Urinary bladder (tissue), 4 donors: ENCODE measurements around the gene NSMF. TPM values are rescaled to one million over a fixed set of nuclear protein-coding genes. Genes with fewer than 3 reads are reported as not detected.

Experiments
- DNase-seq: peaks from one replicate; pipeline ENCODE4 v3.0.0-alpha.2; 2015; ENCODE audit errors: extremely low spot score
- H3K27ac ChIP-seq: one replicate; pipeline ENCODE4 v1.5.1; 2013; ENCODE audit warnings: low read depth, mild to moderate bottlenecking, moderate library complexity
- H3K36me3 ChIP-seq: one replicate; pipeline ENCODE4 v1.6.1; 2013; ENCODE audit warnings: mild to moderate bottlenecking, moderate library complexity; ENCODE audit not compliant: insufficient read depth
- H3K4me1 ChIP-seq: one replicate; pipeline ENCODE4 v1.6.1; 2013; ENCODE audit warnings: mild to moderate bottlenecking, moderate library complexity; ENCODE audit not compliant: insufficient read depth
- H3K4me3 ChIP-seq: one replicate; pipeline ENCODE4 v1.5.1; 2013; ENCODE audit warnings: low read depth, low read length
- WGBS: extraction: QIAGEN DNeasy Blood & Tissue Kit; methylation state at CpG from one replicate; pipeline ENCODE4 v1.1.7; 2013; 5-methylcytosine and 5-hydroxymethylcytosine counted together
- polyA plus RNA-seq: library from polyadenylated mRNA; stranded (reverse); fragments of 200-250 nt; gene quantifications from one replicate; pipeline ENCODE4 v1.2.3, GENCODE V29; 2013
- total RNA-seq: library from RNA; depleted of rRNA; stranded (reverse); fragments of >200 nt; gene quantifications from one replicate; pipeline ENCODE4 v1.2.3, GENCODE V29; 2014
- donor health status: healthy with polysubstance abuse.
- donor health status: healthy.

The NSMF gene
- total and polyA plus RNA-seq, 2 donors: 8.6 to 36.2 TPM

DNA sequence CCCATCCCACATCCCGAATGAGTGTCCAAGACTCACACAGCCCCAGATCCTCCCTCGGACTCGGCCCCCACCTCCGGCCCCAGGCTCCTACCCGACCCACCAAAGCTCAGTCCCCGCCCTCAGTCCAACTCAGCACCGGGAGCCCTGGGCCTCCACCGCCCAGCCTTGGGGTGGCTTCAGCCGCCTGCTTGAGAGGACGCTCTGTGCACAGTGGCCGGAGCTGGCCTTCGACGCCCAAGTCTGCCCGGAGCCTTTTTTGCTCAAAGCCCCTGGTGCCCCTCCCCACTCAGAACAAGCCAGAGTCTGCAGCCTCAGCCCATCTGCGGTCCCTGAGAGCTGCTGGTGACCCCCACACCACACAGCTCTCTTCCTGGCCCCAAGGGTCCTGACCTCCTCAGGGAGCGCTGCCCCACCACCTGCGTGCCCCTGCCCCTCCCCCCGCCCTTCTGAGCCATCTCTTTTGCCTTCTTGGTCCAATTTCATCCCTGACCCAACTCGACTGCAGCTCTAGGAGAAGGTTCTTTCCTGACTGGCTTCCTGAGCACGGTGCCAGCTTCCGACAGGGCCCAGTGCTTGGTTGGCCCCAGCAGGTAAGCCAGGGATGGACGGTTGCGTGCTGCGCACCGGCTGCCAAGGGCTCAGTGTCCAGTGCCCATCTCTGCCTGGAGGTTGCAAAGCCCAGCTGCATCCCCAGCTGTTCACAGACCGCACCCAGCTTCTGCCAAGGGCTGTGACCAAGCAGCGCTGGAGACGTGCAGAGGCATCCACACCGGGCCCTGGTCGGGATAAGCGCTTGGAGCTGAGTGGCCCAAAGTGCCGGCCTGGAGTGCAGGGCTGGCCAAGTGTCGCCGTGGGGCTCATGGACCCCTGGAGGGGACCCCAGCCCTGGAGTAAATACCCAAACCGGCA lies 27.7 kb upstream of the NSMF start:
- no peaks in the 10 kb centered on the region for H3K36me3 ChIP-seq
- no peak overlapping the region for H3K4me3 ChIP-seq
- no peak overlapping the region for H3K27ac ChIP-seq
- 79% methylated on average over 35 of the region's 35 CpGs for WGBS
- no peak for DNase-seq
- no peaks in the 10 kb centered on the region for H3K4me1 ChIP-seq

DNA sequence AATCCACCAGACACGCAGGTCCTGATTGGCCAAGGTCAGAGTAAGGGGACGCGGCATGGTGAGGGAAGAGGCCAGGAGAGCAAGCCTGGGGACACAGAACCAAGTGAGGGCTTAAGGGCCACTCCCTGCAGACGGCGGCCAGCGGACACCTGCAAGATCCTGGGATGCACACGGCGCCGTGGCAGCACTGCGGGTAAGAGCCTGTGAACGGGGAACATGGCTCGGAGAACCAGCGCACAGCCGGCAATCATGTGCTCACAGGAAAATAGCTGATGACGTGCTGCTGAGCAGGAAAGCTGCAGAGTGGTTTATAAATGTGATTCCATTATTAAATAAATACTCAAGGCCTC lies 27.0 kb upstream of the NSMF start:
- no peak for DNase-seq
- no peaks in the 10 kb centered on the region for H3K4me1 ChIP-seq
- 88% methylated on average over 15 of the region's 15 CpGs for WGBS
- no peak overlapping the region for H3K4me3 ChIP-seq
- H3K36me3 ChIP-seq: no peaks in the 10 kb centered on the region
- H3K27ac ChIP-seq: no peak overlapping the region

DNA sequence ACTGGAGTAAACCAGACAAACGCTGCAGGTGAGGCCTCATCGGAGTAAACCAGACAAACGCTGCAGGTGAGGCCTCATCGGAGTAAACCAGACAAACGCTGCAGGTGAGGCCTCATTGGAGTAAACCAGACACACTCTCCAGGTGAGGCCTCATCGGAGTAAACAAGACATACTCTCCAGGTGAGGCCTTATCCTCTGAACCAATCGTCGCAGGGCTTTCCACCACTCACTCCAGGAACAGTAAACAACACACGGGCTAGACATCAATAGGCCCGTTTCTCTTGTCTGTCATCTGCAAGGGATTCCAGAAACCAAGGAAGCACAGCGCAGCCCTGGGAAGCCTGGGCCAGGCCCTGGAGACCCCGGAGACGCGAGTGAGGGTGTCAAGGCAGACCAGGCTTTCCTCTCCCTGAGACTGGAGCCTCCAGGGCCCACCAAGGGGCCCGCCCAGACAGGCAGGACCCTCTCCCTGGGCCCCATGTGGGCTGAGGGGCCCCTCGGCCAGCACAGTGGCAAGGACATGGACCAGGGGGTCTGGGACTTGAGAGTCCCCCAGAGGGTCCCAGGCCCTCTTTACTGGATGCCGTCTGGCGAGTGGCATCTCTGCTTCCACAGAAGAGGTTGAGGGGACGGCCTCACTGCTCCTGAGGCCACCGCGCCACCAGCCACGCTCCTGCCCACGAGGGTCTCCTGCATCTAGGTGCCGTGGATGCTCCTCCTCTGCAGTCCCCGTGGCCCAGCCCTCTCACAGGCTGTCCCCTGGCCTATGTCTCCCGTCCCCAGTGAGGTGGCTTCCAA lies 26.4 kb upstream of the NSMF start:
- Histone ChIP-seq H3K4me3 (no peak overlapping the region), H3K4me1 (no peaks in the 10 kb centered on the region), H3K36me3 (no peaks in the 10 kb centered on the region), H3K27ac (no peak overlapping the region)
- DNase-seq: no peak
- WGBS: 87% methylated on average over 26 of the region's 26 CpGs

DNA sequence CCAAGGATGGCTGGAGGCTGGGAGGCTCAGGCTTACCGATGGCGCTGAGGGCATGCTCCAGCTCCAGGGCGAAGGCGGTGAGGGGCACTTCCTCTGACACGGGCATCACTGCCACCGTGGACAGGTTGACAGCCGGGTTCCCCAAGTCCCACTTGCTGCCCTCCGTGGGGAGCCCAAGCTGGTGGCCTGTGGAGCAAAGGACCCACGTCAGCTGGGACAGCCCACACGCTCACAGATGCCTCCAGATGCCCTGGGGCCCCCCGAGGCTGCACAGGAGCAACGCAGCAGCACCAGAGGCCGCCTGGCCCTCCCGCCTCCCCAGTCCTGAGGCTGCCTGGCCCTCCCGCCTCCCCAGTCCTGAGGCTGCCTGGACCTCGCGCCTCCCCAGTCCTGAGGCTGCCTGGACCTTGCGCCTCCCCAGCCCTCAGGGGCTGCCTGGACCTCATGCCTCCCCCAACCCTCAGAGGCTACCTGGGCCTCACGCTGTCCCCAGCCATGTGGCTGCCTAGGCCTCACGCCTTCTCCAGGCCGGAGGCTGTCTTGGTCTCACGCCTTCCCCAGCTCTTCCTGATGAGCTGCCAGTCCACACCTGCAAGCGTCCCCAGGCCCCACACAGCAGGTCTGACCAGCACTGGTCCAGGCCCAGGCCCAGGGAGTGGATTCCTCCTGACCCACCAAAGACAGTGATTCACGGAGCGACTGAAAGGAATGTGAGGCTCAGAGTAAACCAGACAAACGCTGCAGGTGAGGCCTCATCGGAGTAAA lies 25.6 kb upstream of the NSMF start:
- no peak overlapping the region for H3K27ac ChIP-seq
- no peaks in the 10 kb centered on the region for H3K36me3 ChIP-seq
- H3K4me1 ChIP-seq: no peaks in the 10 kb centered on the region
- no peak for DNase-seq
- H3K4me3 ChIP-seq: no peak overlapping the region
- 92% methylated on average over 27 of the region's 27 CpGs for WGBS

DNA sequence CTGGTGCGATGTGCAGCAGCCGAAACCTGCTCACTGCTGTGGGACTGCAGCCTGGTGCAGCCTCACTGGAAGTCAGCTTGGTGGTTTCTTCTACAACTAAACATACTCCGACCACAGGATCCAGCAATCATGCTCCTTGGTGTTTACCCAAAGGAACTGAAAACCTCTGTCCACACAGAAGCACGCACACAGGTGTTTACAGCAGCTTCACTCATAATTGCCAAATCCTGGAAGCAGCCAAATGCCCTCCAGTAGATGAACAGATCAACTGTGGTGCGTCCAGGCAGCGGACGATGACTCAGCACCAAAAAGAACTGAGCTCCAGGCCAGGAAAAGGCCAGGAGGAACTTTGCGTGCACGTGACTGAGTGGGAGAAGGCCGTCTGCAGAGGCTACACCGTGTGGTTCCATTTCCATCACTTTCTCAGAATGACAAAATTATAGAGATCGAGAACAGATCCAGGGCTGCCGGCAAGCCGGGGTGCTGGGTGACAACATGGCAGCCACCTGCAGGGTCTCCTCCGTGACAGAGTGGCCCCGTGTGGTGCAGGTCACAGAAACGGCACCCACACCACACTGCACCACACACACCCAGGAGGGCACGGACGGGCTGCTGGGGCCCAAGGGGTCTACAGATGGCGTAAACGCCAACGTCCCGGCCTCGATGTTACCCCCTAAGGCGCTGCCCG lies 23.1 kb upstream of the NSMF start:
- H3K4me3 ChIP-seq: no peak overlapping the region
- no peaks in the 10 kb centered on the region for H3K36me3 ChIP-seq
- H3K27ac ChIP-seq: no peak overlapping the region
- WGBS: 67% methylated on average over 26 of the region's 26 CpGs
- DNase-seq: no peak
- H3K4me1 ChIP-seq: no peaks in the 10 kb centered on the region

DNA sequence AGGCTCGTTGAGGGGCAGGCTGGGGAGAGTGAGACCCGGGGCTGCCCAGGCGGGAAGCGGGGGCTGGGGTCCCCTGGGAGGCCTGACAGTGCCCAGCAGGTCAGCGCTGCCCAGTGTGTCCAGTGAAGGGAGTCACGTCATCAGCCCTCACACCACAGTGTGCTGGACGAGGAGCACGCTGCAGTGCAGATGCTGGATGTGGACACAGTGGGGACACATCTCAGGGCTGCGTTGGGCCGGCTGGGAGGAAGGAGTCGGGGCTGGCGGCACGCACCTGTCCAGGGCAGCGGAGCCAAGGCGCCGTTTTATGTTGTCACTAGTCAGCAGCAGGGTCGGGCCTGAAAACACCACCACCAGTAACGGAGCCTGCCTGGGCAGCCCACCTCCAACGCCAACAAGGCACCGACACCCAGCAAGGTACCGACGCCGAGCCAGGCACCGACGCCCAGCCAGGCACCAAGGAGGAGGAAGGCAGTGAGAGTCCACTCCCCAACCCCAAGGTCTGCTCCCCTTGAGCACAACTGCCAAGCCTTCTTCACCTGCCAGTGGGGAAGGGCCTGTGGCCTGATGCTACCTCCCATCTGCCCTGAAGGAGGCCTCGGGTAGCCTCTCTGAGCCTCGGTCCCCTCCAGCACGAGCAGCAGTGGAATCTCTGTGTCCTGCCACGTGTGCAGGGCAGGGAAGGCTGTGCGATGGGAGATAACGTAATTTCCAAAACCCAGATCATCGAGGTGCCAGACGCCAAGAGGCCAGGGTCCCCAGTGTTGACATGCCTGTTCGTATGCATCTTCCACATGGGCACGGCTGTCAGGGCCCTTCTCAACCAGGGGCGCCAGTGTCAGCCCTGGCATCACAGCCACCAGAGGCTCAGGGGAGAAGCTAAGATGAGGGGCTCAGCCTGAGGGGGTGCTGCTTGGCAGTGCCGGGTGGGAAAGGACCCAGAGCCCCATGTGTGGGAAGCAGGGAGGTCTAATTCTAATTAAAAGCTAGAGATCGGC lies 21.9 kb upstream of the NSMF start:
- Histone ChIP-seq H3K4me3 (no peak overlapping the region), H3K36me3 (no peaks in the 10 kb centered on the region), H3K27ac (no peak overlapping the region), H3K4me1 (no peaks in the 10 kb centered on the region)
- 92% methylated on average over 38 of the region's 38 CpGs for WGBS
- DNase-seq: no peak

DNA sequence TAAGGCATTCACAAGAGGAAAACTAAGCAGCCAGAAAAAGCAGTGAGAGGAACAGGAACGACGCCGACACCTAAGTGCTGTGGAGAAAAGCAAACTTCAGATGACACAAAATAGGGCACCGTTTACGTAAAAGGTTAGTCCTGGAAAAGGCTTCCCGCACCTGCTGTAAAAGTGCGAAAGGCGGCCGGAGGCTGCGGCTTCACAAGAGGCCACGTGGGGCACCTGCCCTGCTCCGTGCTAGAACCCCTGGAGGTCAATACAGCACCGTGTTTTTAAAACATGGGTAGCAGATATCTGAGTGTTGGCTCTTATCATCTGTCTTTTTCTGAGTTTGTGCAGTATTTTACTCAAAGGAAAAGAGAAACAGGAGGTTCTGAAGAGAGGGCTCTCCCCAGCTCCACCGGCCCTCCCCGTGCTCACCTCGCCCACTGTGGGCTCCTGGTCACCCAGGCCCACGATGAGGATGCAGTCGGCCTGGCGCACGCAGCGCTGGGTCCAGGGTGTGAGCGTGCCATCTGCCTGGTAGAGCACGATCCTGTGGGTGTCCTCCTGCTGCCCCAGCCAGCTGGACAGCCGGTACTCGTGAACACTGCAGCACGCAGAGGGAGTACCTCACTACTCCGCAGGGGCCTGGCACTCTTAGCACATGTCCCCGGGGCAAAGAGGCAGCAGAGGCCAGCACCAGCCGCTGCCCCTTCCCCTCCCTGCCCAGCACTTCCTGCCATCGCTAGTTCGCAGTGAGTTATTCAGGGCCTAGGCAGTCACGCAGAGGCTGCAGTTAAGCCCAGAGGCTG lies 21.0 kb upstream of the NSMF start:
- H3K4me1 ChIP-seq: no peaks in the 10 kb centered on the region
- no peak overlapping the region for H3K4me3 ChIP-seq
- no peak overlapping the region for H3K27ac ChIP-seq
- DNase-seq: no peak
- WGBS: 85% methylated on average over 32 of the region's 32 CpGs
- no peaks in the 10 kb centered on the region for H3K36me3 ChIP-seq

DNA sequence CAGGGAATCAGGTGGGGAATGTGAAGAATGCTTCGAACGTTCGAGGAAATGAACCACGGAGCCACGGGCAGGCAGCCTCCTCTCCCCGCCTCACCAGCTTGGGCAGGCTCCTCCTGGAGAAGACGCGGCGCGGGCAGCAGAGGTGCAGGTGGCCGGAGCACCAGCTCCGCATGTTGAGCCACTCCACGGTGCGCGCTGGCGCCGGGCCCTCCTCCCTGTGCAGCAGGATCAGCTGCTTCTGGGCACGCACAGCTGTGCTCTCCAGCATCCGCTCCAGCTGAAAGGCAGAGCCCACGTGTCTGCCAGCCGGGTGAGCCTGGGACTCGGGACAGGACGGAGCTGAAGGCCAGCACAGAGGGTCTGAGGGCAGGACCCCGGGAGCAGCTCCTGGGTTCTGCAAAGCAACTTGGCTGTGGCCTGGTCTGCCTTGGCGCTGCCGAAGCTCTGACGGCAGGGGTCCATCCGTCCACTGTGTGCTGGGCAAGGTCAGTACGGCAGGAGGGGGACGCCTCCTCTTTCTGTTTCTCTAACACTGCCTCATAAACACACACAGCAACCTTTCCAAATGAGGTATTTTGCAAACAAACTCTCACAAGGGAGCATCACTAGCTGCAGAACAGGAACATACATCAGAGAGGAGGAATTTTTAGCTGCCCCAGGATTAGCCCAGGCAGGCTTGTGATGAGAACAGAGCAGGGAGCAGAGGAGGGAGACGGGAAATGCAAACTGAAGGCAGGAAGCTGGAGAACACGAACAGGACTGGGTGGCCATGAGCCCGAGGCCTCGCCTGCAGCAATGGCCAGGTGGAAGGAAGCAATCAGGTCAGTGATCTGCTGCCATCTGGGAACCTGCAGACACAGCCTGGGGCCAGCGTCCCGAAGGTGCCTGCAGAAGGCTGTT lies 20.1 kb upstream of the NSMF start:
- H3K4me3 ChIP-seq: no peak overlapping the region
- WGBS: 63% methylated on average over 36 of the region's 36 CpGs
- no peak overlapping the region for H3K27ac ChIP-seq
- DNase-seq: no peak
- H3K4me1 ChIP-seq: no peaks in the 10 kb centered on the region
- H3K36me3 ChIP-seq: no peaks in the 10 kb centered on the region

DNA sequence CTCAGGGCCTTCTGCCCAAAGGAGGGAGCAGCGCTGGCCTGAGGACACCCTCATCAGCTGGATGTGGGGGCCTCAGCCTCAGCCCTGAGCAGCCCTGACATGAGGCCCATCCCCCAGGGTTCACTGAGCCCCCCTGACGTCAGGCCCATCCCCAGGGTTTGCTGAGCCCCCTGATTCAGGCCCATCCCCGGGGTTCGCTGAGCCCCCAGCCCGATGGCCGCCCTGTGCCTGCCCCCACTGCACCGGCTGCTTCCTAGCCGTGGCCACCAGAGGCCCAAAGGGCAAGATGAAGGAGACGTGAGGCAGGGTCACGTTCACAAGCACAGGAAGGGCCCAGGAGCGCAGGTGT lies 19.5 kb upstream of the NSMF start:
- Histone ChIP-seq H3K36me3 (no peaks in the 10 kb centered on the region), H3K4me1 (no peaks in the 10 kb centered on the region), H3K4me3 (no peak overlapping the region), H3K27ac (no peak overlapping the region)
- no peak for DNase-seq
- WGBS: 76% methylated on average over 11 of the region's 11 CpGs

DNA sequence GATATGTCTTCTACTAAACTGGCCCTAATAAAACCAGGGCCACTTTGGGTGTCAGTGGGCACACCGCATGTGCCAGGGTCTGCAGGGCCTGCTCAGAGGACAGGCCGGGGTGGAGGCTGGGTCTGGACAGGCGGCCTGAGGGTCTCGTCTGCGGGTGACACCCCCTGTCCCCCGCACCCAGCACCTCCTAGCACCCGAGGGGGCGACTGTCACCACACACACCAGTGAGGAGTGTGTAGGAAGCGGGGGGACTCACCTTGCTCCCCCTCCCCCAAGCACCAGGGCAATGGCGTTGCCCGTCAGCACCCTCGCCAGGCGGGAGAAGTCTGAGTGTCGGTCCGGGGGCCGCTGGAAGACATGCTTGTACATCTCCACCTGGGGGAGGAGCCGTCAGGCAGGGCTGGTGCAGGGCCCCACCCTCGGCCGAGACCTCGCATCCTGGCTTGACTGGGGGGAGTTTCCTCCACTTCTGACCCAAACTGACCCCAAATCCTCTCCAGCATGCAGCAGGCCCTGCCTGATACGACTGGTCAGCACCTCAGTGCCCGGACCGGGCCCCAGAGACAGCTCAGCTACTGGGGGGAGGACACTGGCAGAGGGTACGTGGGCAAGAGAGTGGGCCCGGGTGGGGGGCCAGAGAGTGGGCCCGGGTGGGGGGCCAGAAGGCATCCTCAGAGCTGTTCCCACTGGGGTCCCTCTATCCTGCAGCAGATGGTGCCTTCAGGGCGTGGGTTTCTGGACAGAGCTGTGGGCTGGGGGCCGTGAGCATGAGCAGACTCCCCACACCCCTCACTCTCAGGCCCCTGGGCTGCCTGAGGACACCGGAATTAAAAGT lies 18.9 kb upstream of the NSMF start:
- no peaks in the 10 kb centered on the region for H3K36me3 ChIP-seq
- no peaks in the 10 kb centered on the region for H3K4me1 ChIP-seq
- WGBS: 88% methylated on average over 29 of the region's 29 CpGs
- no peak overlapping the region for H3K27ac ChIP-seq
- no peak for DNase-seq
- H3K4me3 ChIP-seq: no peak overlapping the region
